HG03280 (cell line): ENCODE measurements around the gene ZFYVE19.
"Not testable (repeated sequence)": the region's sequence is repeated elsewhere in the genome, so short reads cannot be mapped to it uniquely, and the experiment has no call there.

Experiments
- ATAC-seq: cut with Tn5 transposase; IDR thresholded peaks from one replicate; pipeline ENCODE4 v1.9.1; 2021; ENCODE audit warnings: mild to moderate bottlenecking, moderate library complexity; ENCODE audit not compliant: unreplicated experiment

The ZFYVE19 gene

DNA sequence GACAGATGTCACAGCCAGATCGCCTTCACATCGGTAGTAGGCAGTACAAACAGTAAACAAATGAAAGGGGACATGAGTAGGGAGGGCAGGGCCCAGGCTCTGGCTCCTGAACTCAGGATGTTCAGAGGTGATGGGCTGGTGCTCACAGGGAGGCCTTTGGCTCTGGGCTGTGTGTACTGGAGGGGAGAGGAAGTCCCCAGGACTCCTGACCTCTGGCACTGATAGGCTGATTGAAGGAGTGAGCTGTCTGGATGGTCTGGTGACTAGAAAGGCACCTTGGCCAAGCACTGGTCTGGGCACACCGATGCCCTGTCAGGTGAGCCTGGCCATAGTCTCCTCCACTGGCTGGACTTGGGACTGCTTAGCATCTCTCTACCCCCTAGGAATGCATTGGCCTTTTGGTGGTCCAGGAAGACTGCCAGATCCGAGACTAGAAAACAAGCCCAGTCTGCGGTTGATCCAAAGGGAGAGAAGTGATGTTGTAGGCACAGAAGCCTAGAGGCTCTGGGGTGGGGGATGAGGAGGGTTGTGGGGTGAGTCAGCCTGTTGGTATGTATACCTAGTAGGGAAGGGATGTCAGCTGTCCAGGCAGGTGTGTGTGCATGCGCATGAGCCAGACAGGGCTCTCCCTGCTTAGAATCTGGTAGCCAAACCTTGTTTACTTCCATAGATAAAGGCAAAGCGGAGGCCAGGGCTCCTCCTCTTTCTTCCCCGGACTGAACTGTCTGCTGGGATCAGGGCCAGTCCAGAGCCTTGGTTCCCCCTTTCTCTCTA is 38.8 kb downstream of the ZFYVE19 start:
- ATAC-seq = no peak

GRCh38 chr15:40846841-40847222 is 39.9 kb downstream of the ZFYVE19 start:
- ATAC-seq = no peak

DNA sequence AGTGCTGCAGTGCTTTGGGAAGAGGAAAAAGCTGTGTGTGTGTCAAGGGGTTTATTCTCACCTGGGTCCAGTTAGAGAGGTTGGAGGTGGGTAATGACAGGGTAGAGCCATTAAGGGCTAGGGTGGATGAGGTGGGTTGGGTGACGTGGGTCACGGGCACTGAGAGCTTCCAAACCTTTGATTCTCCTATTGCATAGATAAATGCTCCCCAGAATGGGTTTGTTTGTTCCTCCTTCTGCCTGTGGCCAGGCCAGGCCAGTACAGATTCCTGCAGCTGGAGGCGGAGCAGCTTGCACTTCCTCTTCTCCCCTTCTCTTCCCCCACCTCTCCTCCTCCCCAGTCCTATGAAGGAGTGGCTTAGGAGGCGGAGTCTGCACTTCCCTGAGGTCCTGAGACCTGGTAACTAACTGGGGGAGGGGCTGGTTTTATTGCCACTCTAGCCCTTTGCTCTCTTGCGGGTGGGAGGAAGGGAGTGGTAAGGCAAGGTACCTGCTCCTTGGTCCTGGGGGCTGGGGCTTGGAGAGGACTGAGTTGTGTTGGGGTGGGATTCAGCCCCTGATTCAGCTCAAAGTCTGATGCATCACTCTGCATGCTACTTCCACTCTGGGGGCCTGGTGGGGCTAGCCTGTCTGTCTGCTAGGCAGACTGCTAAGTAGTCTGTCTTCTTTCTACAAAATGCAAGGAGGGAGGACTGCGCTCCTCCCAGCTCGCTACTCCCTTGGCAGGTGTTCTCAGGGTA is 40.5 kb downstream of the ZFYVE19 start:
- no peak for ATAC-seq

GRCh38 chr15:40850576-40851112 is 43.8 kb downstream of the ZFYVE19 start:
- no peak for ATAC-seq

- no peak for ATAC-seq
These were observed 45.6 kb downstream of the ZFYVE19 start for GRCh38 chr15:40852529-40852928.

DNA sequence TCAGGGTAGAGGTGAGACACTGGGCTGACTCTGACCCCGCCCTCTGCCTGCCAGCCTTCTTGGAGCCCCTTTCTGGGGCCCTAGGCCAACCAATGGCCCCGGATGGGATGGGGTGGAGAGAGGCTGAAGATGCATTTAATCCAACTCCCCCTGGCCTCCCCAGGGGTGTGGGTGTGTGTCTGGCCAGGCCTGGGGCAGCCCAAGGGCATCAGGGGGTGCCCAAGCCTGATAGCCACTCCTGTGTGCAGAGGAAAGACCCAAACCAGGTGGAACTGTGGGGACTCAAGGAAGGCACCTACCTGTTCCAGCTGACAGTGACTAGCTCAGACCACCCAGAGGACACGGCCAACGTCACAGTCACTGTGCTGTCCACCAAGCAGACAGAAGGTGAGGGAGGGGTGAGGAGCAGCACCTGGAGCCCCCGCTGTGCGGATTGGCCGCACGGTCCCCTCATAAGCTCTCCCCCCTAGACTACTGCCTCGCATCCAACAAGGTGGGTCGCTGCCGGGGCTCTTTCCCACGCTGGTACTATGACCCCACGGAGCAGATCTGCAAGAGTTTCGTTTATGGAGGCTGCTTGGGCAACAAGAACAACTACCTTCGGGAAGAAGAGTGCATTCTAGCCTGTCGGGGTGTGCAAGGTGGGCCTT is 46.5 kb downstream of the ZFYVE19 start:
- no peak for ATAC-seq

DNA sequence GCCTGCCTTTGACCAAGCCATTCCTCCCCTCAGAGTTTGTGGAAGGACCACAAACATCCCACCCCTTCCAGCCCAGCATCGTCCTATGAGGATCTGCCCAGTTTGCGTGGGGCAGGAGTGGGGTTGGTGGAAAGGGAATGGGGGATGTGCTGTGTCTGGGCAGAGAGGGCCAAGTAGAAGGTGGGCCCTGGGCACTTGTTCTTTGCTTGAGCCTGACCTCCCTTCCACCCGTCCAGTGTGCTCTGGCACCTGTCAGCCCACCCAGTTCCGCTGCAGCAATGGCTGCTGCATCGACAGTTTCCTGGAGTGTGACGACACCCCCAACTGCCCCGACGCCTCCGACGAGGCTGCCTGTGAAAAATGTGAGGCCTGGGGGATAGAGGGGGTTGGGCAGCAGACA is 47.3 kb downstream of the ZFYVE19 start:
- no peak for ATAC-seq

DNA sequence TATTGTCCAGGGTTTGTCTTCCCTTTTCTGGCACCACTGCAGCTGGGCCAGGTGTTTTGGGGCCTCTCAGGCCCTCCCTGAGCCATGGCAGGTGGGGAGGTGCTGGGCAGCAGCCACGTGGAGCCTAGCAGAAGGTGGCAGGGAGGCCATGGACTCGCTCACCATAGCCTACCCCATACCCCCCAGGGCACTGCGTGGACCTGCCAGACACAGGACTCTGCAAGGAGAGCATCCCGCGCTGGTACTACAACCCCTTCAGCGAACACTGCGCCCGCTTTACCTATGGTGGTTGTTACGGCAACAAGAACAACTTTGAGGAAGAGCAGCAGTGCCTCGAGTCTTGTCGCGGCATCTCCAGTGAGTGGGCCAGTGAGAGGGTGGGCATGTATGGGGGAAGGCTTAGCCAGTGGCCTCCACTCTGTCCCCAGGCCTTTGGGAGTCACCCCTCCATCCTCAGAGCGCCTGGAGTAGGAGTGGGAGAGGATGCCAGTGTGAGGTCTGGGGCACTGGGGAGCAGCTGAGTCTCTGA is 48.9 kb downstream of the ZFYVE19 start:
- no peak for ATAC-seq

DNA sequence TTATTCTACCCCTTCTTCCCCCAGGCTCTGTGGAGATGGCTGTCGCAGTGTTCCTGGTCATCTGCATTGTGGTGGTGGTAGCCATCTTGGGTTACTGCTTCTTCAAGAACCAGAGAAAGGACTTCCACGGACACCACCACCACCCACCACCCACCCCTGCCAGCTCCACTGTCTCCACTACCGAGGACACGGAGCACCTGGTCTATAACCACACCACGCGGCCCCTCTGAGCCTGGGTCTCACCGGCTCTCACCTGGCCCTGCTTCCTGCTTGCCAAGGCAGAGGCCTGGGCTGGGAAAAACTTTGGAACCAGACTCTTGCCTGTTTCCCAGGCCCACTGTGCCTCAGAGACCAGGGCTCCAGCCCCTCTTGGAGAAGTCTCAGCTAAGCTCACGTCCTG is 49.9 kb downstream of the ZFYVE19 start:
- no peak for ATAC-seq

DNA sequence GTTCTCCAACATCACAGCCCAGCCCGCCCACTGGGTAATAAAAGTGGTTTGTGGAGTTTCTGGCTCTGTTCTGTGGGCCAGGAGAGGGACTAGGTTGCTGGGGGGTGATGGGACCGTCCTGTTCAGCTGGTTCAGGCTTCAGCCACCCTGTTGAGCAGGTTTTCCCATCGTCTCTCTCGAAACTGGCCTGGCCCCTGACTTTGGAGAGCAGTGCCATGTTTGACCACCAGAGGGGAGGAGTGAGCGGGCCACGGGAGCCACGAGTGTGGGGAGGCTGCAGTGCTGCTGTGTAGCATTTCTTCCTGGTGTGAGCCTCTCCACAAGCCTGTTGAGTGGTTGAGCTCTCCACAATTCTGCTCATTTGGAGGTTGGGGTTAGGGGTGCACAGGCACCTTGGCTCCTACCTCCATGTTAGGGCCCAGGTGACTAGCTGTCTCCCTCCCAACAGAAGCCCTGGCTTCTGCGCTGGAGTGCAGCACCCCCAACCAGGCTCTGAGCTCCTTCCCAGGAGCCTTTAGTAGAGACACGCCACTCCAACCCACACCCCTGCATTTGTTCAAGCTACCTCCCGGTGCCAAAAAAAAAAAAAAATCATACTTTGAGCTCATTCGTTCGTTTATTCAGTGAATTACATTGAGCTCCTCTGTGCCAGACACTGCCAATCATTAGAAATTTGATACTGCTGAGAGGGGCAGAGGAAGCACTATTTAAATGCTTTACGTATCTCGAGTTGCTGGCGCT is 50.9 kb downstream of the ZFYVE19 start:
- ATAC-seq = peak; percentile 63

- ATAC-seq = no peak
These were observed 51.8 kb downstream of the ZFYVE19 start for GRCh38 chr15:40858706-40859105.

DNA sequence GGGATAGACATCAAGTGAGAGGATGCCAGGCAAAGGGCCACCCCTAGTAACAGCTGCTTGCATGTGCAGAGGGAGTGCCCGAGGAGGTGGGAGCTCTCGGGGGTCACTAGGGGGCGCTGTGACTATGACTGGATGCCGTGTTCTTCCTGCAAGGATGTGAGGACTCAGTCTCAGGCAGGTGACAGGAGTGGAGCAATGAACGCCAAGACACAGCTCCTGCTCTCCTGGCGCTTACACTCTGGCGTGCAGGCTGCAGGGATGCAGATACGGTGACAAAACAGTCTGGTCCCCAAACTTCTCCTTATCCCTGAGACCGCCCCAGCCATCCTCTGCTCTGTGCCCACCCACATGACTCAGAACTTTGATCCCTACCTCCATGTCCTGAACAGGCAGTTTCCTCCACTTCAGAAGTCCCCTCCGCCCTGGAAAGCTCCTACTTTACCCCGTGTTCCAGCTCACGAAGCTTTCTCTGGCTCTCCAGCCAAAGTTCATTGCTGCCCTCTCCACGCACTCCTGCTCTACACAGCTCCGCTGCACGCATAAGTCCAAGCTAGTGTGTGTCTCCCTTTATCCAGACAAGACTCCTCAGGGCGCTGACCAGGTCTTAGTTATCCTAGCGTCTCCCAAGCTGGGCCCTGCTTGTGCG is 52.4 kb downstream of the ZFYVE19 start:
- ATAC-seq = no peak

DNA sequence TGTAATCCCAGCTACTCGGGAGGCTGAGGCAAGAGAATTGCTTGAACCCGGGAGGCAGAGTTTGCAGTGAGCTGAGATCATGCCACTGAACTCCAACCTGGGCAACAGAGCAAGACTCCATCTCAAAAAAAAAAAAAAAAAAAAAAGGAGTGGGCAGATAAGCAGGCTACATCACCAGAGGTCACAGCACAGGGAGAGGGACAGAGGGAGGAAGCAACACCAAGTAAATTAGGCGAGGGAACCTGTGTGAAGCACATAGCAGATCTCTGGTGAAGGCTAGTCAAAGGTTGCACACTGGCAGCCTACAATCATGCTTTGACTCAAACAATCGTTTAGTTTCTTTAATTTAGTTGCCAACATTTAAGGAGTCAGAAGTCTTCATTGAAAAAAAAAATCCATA is 54.3 kb downstream of the ZFYVE19 start:
- ATAC-seq = not testable (repeated sequence)

DNA sequence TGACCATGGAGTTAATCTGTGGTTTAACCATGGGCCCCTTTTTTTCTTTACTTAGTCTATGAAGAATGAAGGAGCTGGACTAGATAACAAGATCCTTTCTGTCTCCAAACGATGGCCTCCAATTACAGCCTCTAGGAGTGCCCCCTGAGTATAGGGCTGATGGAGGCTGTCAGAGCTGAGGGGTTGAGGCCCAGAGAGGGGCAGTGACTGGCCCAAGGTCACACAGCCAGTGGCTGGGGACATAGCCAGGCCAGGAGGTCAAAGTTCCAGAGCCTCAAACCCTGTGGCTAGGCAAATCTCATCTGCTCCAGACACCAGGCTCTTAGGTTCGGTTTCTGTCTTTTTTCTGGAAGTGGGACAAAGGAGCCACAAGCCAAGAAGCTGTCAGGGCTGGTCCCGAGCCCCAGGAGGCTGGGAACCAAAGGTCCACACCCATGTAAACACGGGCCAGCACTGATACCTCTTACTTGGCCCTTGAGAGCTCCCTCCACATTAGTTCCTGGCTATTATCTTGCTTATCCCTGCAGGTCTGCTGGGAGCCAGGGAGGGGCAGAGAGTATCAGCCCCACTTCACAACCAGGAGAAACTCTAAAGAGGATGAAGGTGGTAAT is 56.9 kb downstream of the ZFYVE19 start:
- ATAC-seq = no peak
